SK-N-SH (cell line): ENCODE results near the gene HSD3B2. TPM values are rescaled to one million over a fixed set of nuclear protein-coding genes. Genes with fewer than 3 reads are reported as not detected.

ENCODE experiments used
- CTCF ChIA-PET: fragments of 300-600, 350-600 bp; formaldehyde crosslinking; extraction: SDS; loops from one replicate; lab custom pipeline; 2021; lab: Yijun Ruan, JAX
- POLR2A ChIA-PET: fragments of 350-600 bp; sonication (Branson Sonifier 250); formaldehyde crosslinking; extraction: SDS; loops from one replicate; lab custom pipeline; 2020; ENCODE audit warnings: antibody characterized with exemption, inconsistent platforms; lab: Yijun Ruan, JAX
- DNase-seq: peaks from one replicate; pipeline ENCODE4 v3.0.0; 2012
- H2AFZ ChIP-seq: fragments of 200-600 bp; sonication (generic); 2 replicates; pipeline ENCODE4 v1.8.1; 2016; ENCODE audit warnings: antibody characterized with exemption, mild to moderate bottlenecking, low read depth
- H3F3A ChIP-seq: fragments of 200-600 bp; sonication (generic); replicated peaks from 2 replicates; pipeline ENCODE3; 2016; ENCODE audit warnings: antibody characterized with exemption, mild to moderate bottlenecking; ENCODE audit not compliant: insufficient read depth
- H3K27ac ChIP-seq, 2 experiments: fragments of 200-500 bp in 1 of 2; fragments of 200-600 bp in 1 of 2; sonication (Bioruptor generic) in 1 of 2; sonication (generic), shearing (Covaris generic) in 1 of 2; 2 replicates each; pipeline versions ENCODE4 v1.5.1 to v1.6.1; 2014 to 2016; ENCODE audit warnings: low read depth in 2 of 2, inconsistent platforms in 1 of 2, low read length in 1 of 2, mild to moderate bottlenecking in 1 of 2, mixed read lengths in 1 of 2
- H3K27me3 ChIP-seq: fragments of 200-600 bp; sonication (generic), shearing (Covaris generic); 2 replicates; pipeline ENCODE4 v1.6.1; 2016; ENCODE audit warnings: mixed run types; ENCODE audit not compliant: insufficient read depth
- H3K36me3 ChIP-seq, 2 experiments: fragments of 200-500 bp in 1 of 2; fragments of 200-600 bp in 1 of 2; sonication (Bioruptor generic) in 1 of 2; sonication (generic) in 1 of 2; replicated peaks in 1 of 2; 2 replicates each; pipeline versions ENCODE3 to v1.5.1; 2014 to 2016; ENCODE audit warnings: low read length in 1 of 2, mild to moderate bottlenecking in 1 of 2; ENCODE audit not compliant: insufficient read depth in 2 of 2, control insufficient read depth in 1 of 2
- H3K4me1 ChIP-seq, 2 experiments: fragments of 200-500 bp in 1 of 2; fragments of 200-600 bp in 1 of 2; sonication (Bioruptor generic) in 1 of 2; sonication (generic), shearing (Covaris generic) in 1 of 2; 2 replicates each; pipeline versions ENCODE4 v1.5.1 to v1.6.1; 2014 to 2016; ENCODE audit warnings: low read depth in 1 of 2, low read length in 1 of 2, mixed run types in 1 of 2; ENCODE audit not compliant: insufficient read depth in 2 of 2, control insufficient read depth in 1 of 2
- H3K4me2 ChIP-seq: fragments of 200-600 bp; sonication (generic), shearing (Covaris generic); 2 replicates; pipeline ENCODE4 v1.6.1; 2017; ENCODE audit warnings: mixed run types
- H3K4me3 ChIP-seq, 2 experiments: fragments of 200-500 bp in 1 of 2; fragments of 200-600 bp in 1 of 2; sonication (Bioruptor generic) in 1 of 2; sonication (generic), shearing (Covaris generic) in 1 of 2; 2 replicates each; pipeline versions ENCODE4 v1.5.1 to v1.8.1; 2014 to 2016; ENCODE audit warnings: low read depth in 2 of 2, inconsistent platforms in 1 of 2, low read length in 1 of 2, mild to moderate bottlenecking in 1 of 2, mixed read lengths in 1 of 2, moderate library complexity in 1 of 2
- H3K79me2 ChIP-seq: fragments of 200-600 bp; sonication (generic); 2 replicates; pipeline ENCODE4 v1.8.1; 2017; ENCODE audit warnings: mild to moderate bottlenecking; ENCODE audit not compliant: insufficient read depth
- H3K9ac ChIP-seq: fragments of 200-600 bp; sonication (generic); 2 replicates; pipeline ENCODE4 v1.6.1; 2017; ENCODE audit warnings: mixed run types
- H3K9me2 ChIP-seq: fragments of 200-600 bp; sonication (generic); 2 replicates; pipeline ENCODE4 v1.6.1; 2017; ENCODE audit warnings: mixed run types
- H3K9me3 ChIP-seq: fragments of 200-600 bp; sonication (generic); 2 replicates; pipeline ENCODE4 v1.6.1; 2017; ENCODE audit warnings: mixed run types, mild to moderate bottlenecking, moderate library complexity
- H4K20me1 ChIP-seq: fragments of 200-600 bp; sonication (generic); 2 replicates; pipeline ENCODE4 v1.6.1; 2017; ENCODE audit warnings: mild to moderate bottlenecking, mixed run types; ENCODE audit not compliant: insufficient read depth
- CHD2 ChIP-seq: fragments of 150-350 bp; IDR thresholded peaks from 2 replicates; pipeline ENCODE4 v1.6.1; 2018; ENCODE audit warnings: low read length; ENCODE audit not compliant: partially characterized antibody
- ELF1 ChIP-seq: IDR thresholded peaks from 2 replicates; pipeline ENCODE4 v1.4.0; 2012
- EP300 ChIP-seq, 2 experiments: IDR thresholded peaks; 2 replicates each; pipeline versions ENCODE4 v1.4.0 to v1.6.1; 2012; ENCODE audit warnings: borderline replicate concordance in 1 of 2, low read depth in 1 of 2, low read length in 1 of 2
- FOSL2 ChIP-seq: IDR thresholded peaks from 2 replicates; pipeline ENCODE4 v1.4.0; 2012; ENCODE audit warnings: low read depth, mild to moderate bottlenecking, moderate library complexity, borderline replicate concordance
- FOXM1 ChIP-seq: IDR thresholded peaks from 2 replicates; pipeline ENCODE4 v1.4.0; 2012; ENCODE audit warnings: low read depth, mild to moderate bottlenecking
- JUND ChIP-seq: IDR thresholded peaks from 2 replicates; pipeline ENCODE4 v1.4.0; 2012
- MXI1 ChIP-seq: IDR thresholded peaks from 2 replicates; pipeline ENCODE4 v1.6.1; 2012; ENCODE audit warnings: mild to moderate bottlenecking, low read depth, low read length, improper control_type of control experiment
- NFIC ChIP-seq: IDR thresholded peaks from 2 replicates; pipeline ENCODE4 v1.4.0; 2012; ENCODE audit warnings: borderline replicate concordance
- NRF1 ChIP-seq: IDR thresholded peaks from 2 replicates; pipeline ENCODE4 v1.6.1; 2012; ENCODE audit warnings: low read depth, mild to moderate bottlenecking, low read length
- PBX3 ChIP-seq: IDR thresholded peaks from 2 replicates; pipeline ENCODE4; 2012
- RCOR1 ChIP-seq: fragments of 150-350 bp; IDR thresholded peaks from 2 replicates; pipeline ENCODE4 v1.6.1; 2017; ENCODE audit warnings: antibody characterized with exemption, low read length
- SMC3 ChIP-seq: IDR thresholded peaks from 2 replicates; pipeline ENCODE4 v1.6.1; 2012; ENCODE audit warnings: low read depth, low read length, improper control_type of control experiment
- TCF12 ChIP-seq: IDR thresholded peaks from 2 replicates; pipeline ENCODE4 v1.4.0; 2012
- YY1 ChIP-seq: IDR thresholded peaks from 2 replicates; pipeline ENCODE4 v1.4.0; 2012; ENCODE audit warnings: low read depth, mild to moderate bottlenecking
- ZBTB33 ChIP-seq: IDR thresholded peaks from 2 replicates; pipeline ENCODE4 v1.4.0; 2012; ENCODE audit warnings: low read depth, borderline replicate concordance
- WGBS: methylation state at CpG from one replicate; pipeline ENCODE4 v1.1.6; 2017; ENCODE audit warnings: low lambda C conversion rate; 5-methylcytosine and 5-hydroxymethylcytosine counted together
- polyA plus RNA-seq, 3 experiments: library from polyadenylated mRNA; depleted of rRNA; stranded (reverse); fragments of >200 nt; gene quantifications; 2 replicates each; pipeline ENCODE4 v1.2.3, GENCODE V29; 2012
- TF ChIP-seq, protein P1 (sequence below): IDR thresholded peaks from 2 replicates; pipeline ENCODE4 v1.4.0; 2012; ENCODE audit warnings: low read depth
- TF ChIP-seq, protein P2 (sequence below): fragments of 200-600 bp; sonication (generic); IDR thresholded peaks from 2 replicates; pipeline ENCODE4 v1.6.1; 2017; ENCODE audit warnings: antibody characterized with exemption, mild to moderate bottlenecking, moderate library complexity

HSD3B2 gene
- polyA plus RNA-seq, 1 of the 3 experiments (the other 2 are of a cell fraction): not detected

- no peak for TF ChIP-seq PBX3
- no peak for TF ChIP-seq NRF1
- TF ChIP-seq ELF1: no peak
- TF ChIP-seq EP300 (IDR thresholded peaks at IDR 0.05; ENCODE audit: borderline replicate concordance in 1 of 2, low read depth in 1 of 2, low read length in 1 of 2): no peak
- no peak for TF ChIP-seq SMC3
- no peak for TF ChIP-seq CHD2
Measured at GRCh38 chr1:119471566-119471965, 56.6 kb downstream of the HSD3B2 start (continued).

GRCh38 chr1:119472080-119472818 is 57.3 kb downstream of the HSD3B2 start:
- 0% methylated on average over 5 of the region's 5 CpGs for WGBS
- no peak overlapping the region for H3K4me2 ChIP-seq
- H3K4me3 ChIP-seq: no peak overlapping the region
- no peak overlapping the region for H3K9ac ChIP-seq
- no peak for DNase-seq
- no peak overlapping the region for H3K27ac ChIP-seq
- H3K27me3 ChIP-seq: peaks cover 29% of the 10 kb centered on the region; the same call in 1 of the 2 replicates
- H3K9me2 ChIP-seq: no peaks in the 10 kb centered on the region
- H3K4me1 ChIP-seq: no peaks in the 10 kb centered on the region
- no peaks in the 10 kb centered on the region for H3F3A ChIP-seq
- H3K79me2 ChIP-seq: no peaks in the 10 kb centered on the region
- ChIA-PET POLR2A (no interaction called here), CTCF (no interaction called here)
- no peaks in the 10 kb centered on the region for H3K36me3 ChIP-seq
- no peaks in the 10 kb centered on the region for H4K20me1 ChIP-seq
- TF ChIP-seq RCOR1: no peak
- no peak for TF ChIP-seq JUND
- TF ChIP-seq MXI1: no peak
- no peak for TF ChIP-seq ZBTB33
- TF ChIP-seq TCF12: no peak
- TF ChIP-seq YY1: no peak
- no peak for TF ChIP-seq FOSL2
- TF ChIP-seq NFIC: no peak
- TF ChIP-seq, protein P1, sequence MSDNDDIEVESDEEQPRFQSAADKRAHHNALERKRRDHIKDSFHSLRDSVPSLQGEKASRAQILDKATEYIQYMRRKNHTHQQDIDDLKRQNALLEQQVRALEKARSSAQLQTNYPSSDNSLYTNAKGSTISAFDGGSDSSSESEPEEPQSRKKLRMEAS: no peak
- TF ChIP-seq, protein P2, sequence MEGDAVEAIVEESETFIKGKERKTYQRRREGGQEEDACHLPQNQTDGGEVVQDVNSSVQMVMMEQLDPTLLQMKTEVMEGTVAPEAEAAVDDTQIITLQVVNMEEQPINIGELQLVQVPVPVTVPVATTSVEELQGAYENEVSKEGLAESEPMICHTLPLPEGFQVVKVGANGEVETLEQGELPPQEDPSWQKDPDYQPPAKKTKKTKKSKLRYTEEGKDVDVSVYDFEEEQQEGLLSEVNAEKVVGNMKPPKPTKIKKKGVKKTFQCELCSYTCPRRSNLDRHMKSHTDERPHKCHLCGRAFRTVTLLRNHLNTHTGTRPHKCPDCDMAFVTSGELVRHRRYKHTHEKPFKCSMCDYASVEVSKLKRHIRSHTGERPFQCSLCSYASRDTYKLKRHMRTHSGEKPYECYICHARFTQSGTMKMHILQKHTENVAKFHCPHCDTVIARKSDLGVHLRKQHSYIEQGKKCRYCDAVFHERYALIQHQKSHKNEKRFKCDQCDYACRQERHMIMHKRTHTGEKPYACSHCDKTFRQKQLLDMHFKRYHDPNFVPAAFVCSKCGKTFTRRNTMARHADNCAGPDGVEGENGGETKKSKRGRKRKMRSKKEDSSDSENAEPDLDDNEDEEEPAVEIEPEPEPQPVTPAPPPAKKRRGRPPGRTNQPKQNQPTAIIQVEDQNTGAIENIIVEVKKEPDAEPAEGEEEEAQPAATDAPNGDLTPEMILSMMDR: no peak
- no peak for TF ChIP-seq FOXM1
- TF ChIP-seq NRF1: no peak
- H3K9me3 ChIP-seq: no peaks in the 10 kb centered on the region
- H2AFZ ChIP-seq: no peak overlapping the region

Other genes with a start within 250 kb of the HSD3B2 start
- not detected in 2 replicates for gene HAO2, start 46.4 kb upstream of the HSD3B2 start, polyA plus RNA-seq (2012; rRNA removed)
- gene HSD3B1, start 92.1 kb downstream of the HSD3B2 start, polyA plus RNA-seq (2012; rRNA removed): not detected in 2 replicates
- gene ZNF697, start 233.1 kb downstream of the HSD3B2 start, polyA plus RNA-seq (2012; rRNA removed): 3.4 and 4.1 TPM in 2 replicates